SK-N-SH (cell line): ENCODE results near the gene PRMT7. TPM values are rescaled to one million over a fixed set of nuclear protein-coding genes. Genes with fewer than 3 reads are reported as not detected.

Experiments
- CTCF ChIA-PET: fragments of 300-600, 350-600 bp; formaldehyde crosslinking; extraction: SDS; loops from one replicate; lab custom pipeline; 2021; lab: Yijun Ruan, JAX
- POLR2A ChIA-PET: fragments of 350-600 bp; sonication (Branson Sonifier 250); formaldehyde crosslinking; extraction: SDS; loops from one replicate; lab custom pipeline; 2020; ENCODE audit warnings: antibody characterized with exemption, inconsistent platforms; lab: Yijun Ruan, JAX
- DNase-seq: peaks from one replicate; pipeline ENCODE4 v3.0.0; 2012
- H2AFZ ChIP-seq: fragments of 200-600 bp; sonication (generic); 2 replicates; pipeline ENCODE4 v1.8.1; 2016; ENCODE audit warnings: antibody characterized with exemption, mild to moderate bottlenecking, low read depth
- H3F3A ChIP-seq: fragments of 200-600 bp; sonication (generic); replicated peaks from 2 replicates; pipeline ENCODE3; 2016; ENCODE audit warnings: antibody characterized with exemption, mild to moderate bottlenecking; ENCODE audit not compliant: insufficient read depth
- H3K27ac ChIP-seq, 2 experiments: fragments of 200-500 bp in 1 of 2; fragments of 200-600 bp in 1 of 2; sonication (Bioruptor generic) in 1 of 2; sonication (generic), shearing (Covaris generic) in 1 of 2; 2 replicates each; pipeline versions ENCODE4 v1.5.1 to v1.6.1; 2014 to 2016; ENCODE audit warnings: low read depth in 2 of 2, inconsistent platforms in 1 of 2, low read length in 1 of 2, mild to moderate bottlenecking in 1 of 2, mixed read lengths in 1 of 2
- H3K27me3 ChIP-seq: fragments of 200-600 bp; sonication (generic), shearing (Covaris generic); 2 replicates; pipeline ENCODE4 v1.6.1; 2016; ENCODE audit warnings: mixed run types; ENCODE audit not compliant: insufficient read depth
- H3K36me3 ChIP-seq, 2 experiments: fragments of 200-500 bp in 1 of 2; fragments of 200-600 bp in 1 of 2; sonication (Bioruptor generic) in 1 of 2; sonication (generic) in 1 of 2; replicated peaks in 1 of 2; 2 replicates each; pipeline versions ENCODE3 to v1.5.1; 2014 to 2016; ENCODE audit warnings: low read length in 1 of 2, mild to moderate bottlenecking in 1 of 2; ENCODE audit not compliant: insufficient read depth in 2 of 2, control insufficient read depth in 1 of 2
- H3K4me1 ChIP-seq, 2 experiments: fragments of 200-500 bp in 1 of 2; fragments of 200-600 bp in 1 of 2; sonication (Bioruptor generic) in 1 of 2; sonication (generic), shearing (Covaris generic) in 1 of 2; 2 replicates each; pipeline versions ENCODE4 v1.5.1 to v1.6.1; 2014 to 2016; ENCODE audit warnings: low read depth in 1 of 2, low read length in 1 of 2, mixed run types in 1 of 2; ENCODE audit not compliant: insufficient read depth in 2 of 2, control insufficient read depth in 1 of 2
- H3K4me2 ChIP-seq: fragments of 200-600 bp; sonication (generic), shearing (Covaris generic); 2 replicates; pipeline ENCODE4 v1.6.1; 2017; ENCODE audit warnings: mixed run types
- H3K4me3 ChIP-seq, 2 experiments: fragments of 200-500 bp in 1 of 2; fragments of 200-600 bp in 1 of 2; sonication (Bioruptor generic) in 1 of 2; sonication (generic), shearing (Covaris generic) in 1 of 2; 2 replicates each; pipeline versions ENCODE4 v1.5.1 to v1.8.1; 2014 to 2016; ENCODE audit warnings: low read depth in 2 of 2, inconsistent platforms in 1 of 2, low read length in 1 of 2, mild to moderate bottlenecking in 1 of 2, mixed read lengths in 1 of 2, moderate library complexity in 1 of 2
- H3K79me2 ChIP-seq: fragments of 200-600 bp; sonication (generic); 2 replicates; pipeline ENCODE4 v1.8.1; 2017; ENCODE audit warnings: mild to moderate bottlenecking; ENCODE audit not compliant: insufficient read depth
- H3K9ac ChIP-seq: fragments of 200-600 bp; sonication (generic); 2 replicates; pipeline ENCODE4 v1.6.1; 2017; ENCODE audit warnings: mixed run types
- H3K9me2 ChIP-seq: fragments of 200-600 bp; sonication (generic); 2 replicates; pipeline ENCODE4 v1.6.1; 2017; ENCODE audit warnings: mixed run types
- H3K9me3 ChIP-seq: fragments of 200-600 bp; sonication (generic); 2 replicates; pipeline ENCODE4 v1.6.1; 2017; ENCODE audit warnings: mixed run types, mild to moderate bottlenecking, moderate library complexity
- H4K20me1 ChIP-seq: fragments of 200-600 bp; sonication (generic); 2 replicates; pipeline ENCODE4 v1.6.1; 2017; ENCODE audit warnings: mild to moderate bottlenecking, mixed run types; ENCODE audit not compliant: insufficient read depth
- CHD2 ChIP-seq: fragments of 150-350 bp; IDR thresholded peaks from 2 replicates; pipeline ENCODE4 v1.6.1; 2018; ENCODE audit warnings: low read length; ENCODE audit not compliant: partially characterized antibody
- ELF1 ChIP-seq: IDR thresholded peaks from 2 replicates; pipeline ENCODE4 v1.4.0; 2012
- EP300 ChIP-seq, 2 experiments: IDR thresholded peaks; 2 replicates each; pipeline versions ENCODE4 v1.4.0 to v1.6.1; 2012; ENCODE audit warnings: borderline replicate concordance in 1 of 2, low read depth in 1 of 2, low read length in 1 of 2
- FOSL2 ChIP-seq: IDR thresholded peaks from 2 replicates; pipeline ENCODE4 v1.4.0; 2012; ENCODE audit warnings: low read depth, mild to moderate bottlenecking, moderate library complexity, borderline replicate concordance
- FOXM1 ChIP-seq: IDR thresholded peaks from 2 replicates; pipeline ENCODE4 v1.4.0; 2012; ENCODE audit warnings: low read depth, mild to moderate bottlenecking
- GATA2 ChIP-seq: sonication (generic); formaldehyde crosslinking; IDR thresholded peaks from 2 replicates; pipeline ENCODE4 v1.5.0; 2020; ENCODE audit warnings: mild to moderate bottlenecking, missing genetic modification reagents
- NRF1 ChIP-seq: IDR thresholded peaks from 2 replicates; pipeline ENCODE4 v1.6.1; 2012; ENCODE audit warnings: low read depth, mild to moderate bottlenecking, low read length
- RCOR1 ChIP-seq: fragments of 150-350 bp; IDR thresholded peaks from 2 replicates; pipeline ENCODE4 v1.6.1; 2017; ENCODE audit warnings: antibody characterized with exemption, low read length
- SMC3 ChIP-seq: IDR thresholded peaks from 2 replicates; pipeline ENCODE4 v1.6.1; 2012; ENCODE audit warnings: low read depth, low read length, improper control_type of control experiment
- TAF1 ChIP-seq: IDR thresholded peaks from 2 replicates; pipeline ENCODE4 v1.6.1; 2012; ENCODE audit warnings: low read depth, mild to moderate bottlenecking, low read length, moderate library complexity, borderline replicate concordance
- WGBS: methylation state at CpG from one replicate; pipeline ENCODE4 v1.1.6; 2017; ENCODE audit warnings: low lambda C conversion rate; 5-methylcytosine and 5-hydroxymethylcytosine counted together
- polyA plus RNA-seq, 3 experiments: library from polyadenylated mRNA; depleted of rRNA; stranded (reverse); fragments of >200 nt; gene quantifications; 2 replicates each; pipeline ENCODE4 v1.2.3, GENCODE V29; 2012
- TF ChIP-seq, protein P1 (sequence below): IDR thresholded peaks from 2 replicates; pipeline ENCODE4 v1.6.1; 2012; ENCODE audit warnings: mild to moderate bottlenecking, low read depth, low read length, moderate library complexity
- TF ChIP-seq, protein P2 (sequence below): IDR thresholded peaks from 2 replicates; pipeline ENCODE4; 2012
- TF ChIP-seq, protein P3 (sequence below): IDR thresholded peaks from 2 replicates; pipeline ENCODE4 v1.4.0; 2012; ENCODE audit warnings: low read depth, borderline replicate concordance

Gene PRMT7
- polyA plus RNA-seq, 1 of the 3 experiments (the other 2 are of a cell fraction) = 46.0 TPM

DNA sequence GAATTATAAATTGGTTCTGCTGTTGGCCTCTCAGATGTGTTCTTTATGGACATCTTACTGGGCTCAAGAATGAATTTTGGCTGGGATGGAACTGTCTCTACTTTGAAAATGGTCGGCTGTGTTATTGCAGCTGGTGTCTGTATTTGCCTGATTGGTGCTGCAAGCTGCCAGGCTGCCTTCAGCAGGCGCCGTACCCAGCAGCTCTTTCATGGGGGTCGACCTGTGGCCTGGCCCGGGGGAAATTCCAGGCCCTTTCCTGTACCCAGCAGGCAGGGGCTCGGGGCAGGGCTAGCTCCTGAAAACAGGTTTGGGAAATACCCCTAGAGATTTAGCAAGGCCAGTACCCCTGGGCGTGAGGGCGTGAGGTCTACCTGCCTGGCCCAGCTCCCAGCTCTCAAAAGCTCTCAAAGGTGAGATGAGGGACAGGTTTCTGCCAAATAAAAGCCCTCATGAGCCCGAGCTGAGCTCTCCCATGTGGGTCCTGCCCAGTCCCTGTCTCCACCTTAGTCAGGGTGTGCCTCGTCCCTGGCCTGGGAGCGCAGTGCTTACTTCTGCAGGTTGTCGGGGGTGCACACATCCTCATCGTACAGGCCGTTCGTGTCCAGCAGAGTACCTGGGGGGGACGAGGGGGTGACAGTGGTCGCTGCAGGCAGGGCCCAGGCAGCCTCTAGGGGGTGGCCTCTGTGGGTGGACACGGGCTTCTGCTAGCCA is 52.3 kb downstream of the PRMT7 start:
- CTCF ChIA-PET = interaction anchor here (0.7 to 5.3 kb wide), 17 partner anchors 9 to 166 kb away, joined by 3 to 30 read pairs (median 3); no protein-coding TSS in a partner anchor
- TF ChIP-seq FOXM1 (no peak), CHD2 (no peak), TAF1 (no peak), FOSL2 (no peak), NRF1 (no peak), SMC3 (no peak), ELF1 (no peak), RCOR1 (no peak; the same call in 1 of the 2 replicates), GATA2 (CRISPR knock-in tag) (no peak), EP300 (IDR thresholded peaks at IDR 0.05; ENCODE audit: borderline replicate concordance in 1 of 2, low read depth in 1 of 2, low read length in 1 of 2) (no peak)
- TF ChIP-seq, protein P1, sequence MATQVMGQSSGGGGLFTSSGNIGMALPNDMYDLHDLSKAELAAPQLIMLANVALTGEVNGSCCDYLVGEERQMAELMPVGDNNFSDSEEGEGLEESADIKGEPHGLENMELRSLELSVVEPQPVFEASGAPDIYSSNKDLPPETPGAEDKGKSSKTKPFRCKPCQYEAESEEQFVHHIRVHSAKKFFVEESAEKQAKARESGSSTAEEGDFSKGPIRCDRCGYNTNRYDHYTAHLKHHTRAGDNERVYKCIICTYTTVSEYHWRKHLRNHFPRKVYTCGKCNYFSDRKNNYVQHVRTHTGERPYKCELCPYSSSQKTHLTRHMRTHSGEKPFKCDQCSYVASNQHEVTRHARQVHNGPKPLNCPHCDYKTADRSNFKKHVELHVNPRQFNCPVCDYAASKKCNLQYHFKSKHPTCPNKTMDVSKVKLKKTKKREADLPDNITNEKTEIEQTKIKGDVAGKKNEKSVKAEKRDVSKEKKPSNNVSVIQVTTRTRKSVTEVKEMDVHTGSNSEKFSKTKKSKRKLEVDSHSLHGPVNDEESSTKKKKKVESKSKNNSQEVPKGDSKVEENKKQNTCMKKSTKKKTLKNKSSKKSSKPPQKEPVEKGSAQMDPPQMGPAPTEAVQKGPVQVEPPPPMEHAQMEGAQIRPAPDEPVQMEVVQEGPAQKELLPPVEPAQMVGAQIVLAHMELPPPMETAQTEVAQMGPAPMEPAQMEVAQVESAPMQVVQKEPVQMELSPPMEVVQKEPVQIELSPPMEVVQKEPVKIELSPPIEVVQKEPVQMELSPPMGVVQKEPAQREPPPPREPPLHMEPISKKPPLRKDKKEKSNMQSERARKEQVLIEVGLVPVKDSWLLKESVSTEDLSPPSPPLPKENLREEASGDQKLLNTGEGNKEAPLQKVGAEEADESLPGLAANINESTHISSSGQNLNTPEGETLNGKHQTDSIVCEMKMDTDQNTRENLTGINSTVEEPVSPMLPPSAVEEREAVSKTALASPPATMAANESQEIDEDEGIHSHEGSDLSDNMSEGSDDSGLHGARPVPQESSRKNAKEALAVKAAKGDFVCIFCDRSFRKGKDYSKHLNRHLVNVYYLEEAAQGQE = no peak
- TF ChIP-seq, protein P2, sequence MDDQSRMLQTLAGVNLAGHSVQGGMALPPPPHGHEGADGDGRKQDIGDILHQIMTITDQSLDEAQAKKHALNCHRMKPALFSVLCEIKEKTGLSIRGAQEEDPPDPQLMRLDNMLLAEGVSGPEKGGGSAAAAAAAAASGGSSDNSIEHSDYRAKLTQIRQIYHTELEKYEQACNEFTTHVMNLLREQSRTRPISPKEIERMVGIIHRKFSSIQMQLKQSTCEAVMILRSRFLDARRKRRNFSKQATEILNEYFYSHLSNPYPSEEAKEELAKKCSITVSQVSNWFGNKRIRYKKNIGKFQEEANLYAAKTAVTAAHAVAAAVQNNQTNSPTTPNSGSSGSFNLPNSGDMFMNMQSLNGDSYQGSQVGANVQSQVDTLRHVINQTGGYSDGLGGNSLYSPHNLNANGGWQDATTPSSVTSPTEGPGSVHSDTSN = no peak
- TF ChIP-seq, protein P3, sequence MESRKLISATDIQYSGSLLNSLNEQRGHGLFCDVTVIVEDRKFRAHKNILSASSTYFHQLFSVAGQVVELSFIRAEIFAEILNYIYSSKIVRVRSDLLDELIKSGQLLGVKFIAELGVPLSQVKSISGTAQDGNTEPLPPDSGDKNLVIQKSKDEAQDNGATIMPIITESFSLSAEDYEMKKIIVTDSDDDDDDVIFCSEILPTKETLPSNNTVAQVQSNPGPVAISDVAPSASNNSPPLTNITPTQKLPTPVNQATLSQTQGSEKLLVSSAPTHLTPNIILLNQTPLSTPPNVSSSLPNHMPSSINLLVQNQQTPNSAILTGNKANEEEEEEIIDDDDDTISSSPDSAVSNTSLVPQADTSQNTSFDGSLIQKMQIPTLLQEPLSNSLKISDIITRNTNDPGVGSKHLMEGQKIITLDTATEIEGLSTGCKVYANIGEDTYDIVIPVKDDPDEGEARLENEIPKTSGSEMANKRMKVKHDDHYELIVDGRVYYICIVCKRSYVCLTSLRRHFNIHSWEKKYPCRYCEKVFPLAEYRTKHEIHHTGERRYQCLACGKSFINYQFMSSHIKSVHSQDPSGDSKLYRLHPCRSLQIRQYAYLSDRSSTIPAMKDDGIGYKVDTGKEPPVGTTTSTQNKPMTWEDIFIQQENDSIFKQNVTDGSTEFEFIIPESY = no peak
- TF ChIP-seq, all 33 proteins: peak for 0

More for the DNA sequence above, 52.3 kb downstream of the PRMT7 start:
- peaks cover 0 to 52% of the 10 kb centered on the region in 2 experiments; a peak in 2 of 4 replicates for H3K4me1 ChIP-seq
- H3K4me3 ChIP-seq = no peak overlapping the region
- WGBS = 59% methylated on average over 13 of the region's 18 CpGs
- H3K36me3 ChIP-seq = peaks cover 0 to 6% of the 10 kb centered on the region in 2 experiments
- H4K20me1 ChIP-seq = no peaks in the 10 kb centered on the region
- no peak overlapping the region for H2AFZ ChIP-seq
- no peaks in the 10 kb centered on the region for H3K9me2 ChIP-seq
- no peaks in the 10 kb centered on the region for H3K9me3 ChIP-seq
- POLR2A ChIA-PET = interaction anchor here (0.8 to 1.6 kb wide), 4 partner anchors 9 to 51 kb away, joined by 3 to 5 read pairs (median 4); no protein-coding TSS in a partner anchor
- no peak overlapping the region for H3K9ac ChIP-seq
- H3K79me2 ChIP-seq = no peaks in the 10 kb centered on the region
- DNase-seq = peak; percentile 75
- H3F3A ChIP-seq = no peaks in the 10 kb centered on the region
- peak overlapping the region in 1 of 2 experiments; percentile 83; a peak in 2 of 4 replicates for H3K27ac ChIP-seq
- H3K27me3 ChIP-seq = no peaks in the 10 kb centered on the region
- H3K4me2 ChIP-seq = no peak overlapping the region
